HG02840 (cell line): Measurements from ENCODE around the gene SLC5A12.
"Not testable (repeated sequence)": the region's sequence is repeated elsewhere in the genome, so short reads cannot be mapped to it uniquely, and the experiment has no call there.

ENCODE experiments used
- ATAC-seq: cut with Tn5 transposase; IDR thresholded peaks from one replicate; pipeline ENCODE4 v1.9.1; 2021; ENCODE audit warnings: mild to moderate bottlenecking, moderate library complexity, moderate number of reproducible peaks; ENCODE audit not compliant: unreplicated experiment, low FRiP score

The SLC5A12 gene

GRCh38 chr11:26665946-26666345 is 55.9 kb downstream of the SLC5A12 start:
- ATAC-seq = no peak

GRCh38 chr11:26665036-26665435 is 56.8 kb downstream of the SLC5A12 start:
- no peak for ATAC-seq

- no peak for ATAC-seq
Observed at GRCh38 chr11:26662916-26663315, 58.9 kb downstream of the SLC5A12 start.

GRCh38 chr11:26655287-26655686 is 66.6 kb downstream of the SLC5A12 start:
- no peak for ATAC-seq

- no peak for ATAC-seq
Observed at GRCh38 chr11:26651916-26652315, 69.9 kb downstream of the SLC5A12 start.

GRCh38 chr11:26649884-26650283 is 72.0 kb downstream of the SLC5A12 start:
- ATAC-seq = peak; percentile 88

GRCh38 chr11:26643314-26643713 is 78.5 kb downstream of the SLC5A12 start:
- not testable (repeated sequence) for ATAC-seq

GRCh38 chr11:26632691-26633159 is 89.1 kb downstream of the SLC5A12 start:
- ATAC-seq = no peak

- no peak for ATAC-seq
Observed at GRCh38 chr11:26626346-26626745, 95.5 kb downstream of the SLC5A12 start.

GRCh38 chr11:26623076-26623659 is 98.7 kb downstream of the SLC5A12 start:
- no peak for ATAC-seq

GRCh38 chr11:26622181-26622580 is 99.7 kb downstream of the SLC5A12 start:
- ATAC-seq = no peak

GRCh38 chr11:26621132-26621531 is 100.7 kb downstream of the SLC5A12 start:
- ATAC-seq = no peak

- ATAC-seq = no peak
Observed at GRCh38 chr11:26620282-26621045, 101.4 kb downstream of the SLC5A12 start.

- no peak for ATAC-seq
Observed at GRCh38 chr11:26618441-26618840, 103.4 kb downstream of the SLC5A12 start.
